T-helper 17 cell (primary cell): ENCODE data around the gene DNAJB5. TPM values are rescaled to one million over a fixed set of nuclear protein-coding genes. Genes with fewer than 3 reads are reported as not detected.

ENCODE experiments used
- ATAC-seq: fragments of 150-1000 bp; cut with Tn5 transposase; 2 replicates; pipeline ENCODE4 v1.10.0; 2021; ENCODE audit warnings: mild to moderate bottlenecking, moderate library complexity
- DNase-seq, 3 donors: peaks; one replicate each; pipeline versions ENCODE4 v3.0.0 to v3.0.0-alpha.2; 2020 to 2021
- H3K9me3 ChIP-seq: one replicate; pipeline ENCODE4 v1.7.0; 2013; ENCODE audit warnings: low read length, mild to moderate bottlenecking; ENCODE audit not compliant: control insufficient read depth, poor library complexity, severe bottlenecking
- H3K27ac Mint-ChIP-seq: one replicate; pipeline ENCODE4 v1.8.0; 2022; ENCODE audit warnings: mild to moderate bottlenecking, moderate library complexity, mixed read lengths
- H3K27me3 Mint-ChIP-seq: one replicate; pipeline ENCODE4 v1.8.0; 2022; ENCODE audit warnings: mixed read lengths
- H3K36me3 Mint-ChIP-seq: one replicate; pipeline ENCODE4 v1.8.0; 2022; ENCODE audit warnings: low read depth, mixed read lengths
- H3K4me1 Mint-ChIP-seq: one replicate; pipeline ENCODE4 v1.8.0; 2022; ENCODE audit warnings: mild to moderate bottlenecking, mixed read lengths
- H3K4me3 Mint-ChIP-seq: one replicate; pipeline ENCODE4 v1.8.0; 2022; ENCODE audit warnings: mild to moderate bottlenecking, moderate library complexity, mixed read lengths
- total RNA-seq, 4 donors: library from RNA in 2 of 4; stranded (reverse) in 2 of 4; gene quantifications; one replicate each; pipeline ENCODE4 v1.2.3 and lab custom pipeline; 2022 to 2026

Gene DNAJB5
- total RNA-seq, 2 donors from 2014 or later = 1.4 to 1.8 TPM

DNA sequence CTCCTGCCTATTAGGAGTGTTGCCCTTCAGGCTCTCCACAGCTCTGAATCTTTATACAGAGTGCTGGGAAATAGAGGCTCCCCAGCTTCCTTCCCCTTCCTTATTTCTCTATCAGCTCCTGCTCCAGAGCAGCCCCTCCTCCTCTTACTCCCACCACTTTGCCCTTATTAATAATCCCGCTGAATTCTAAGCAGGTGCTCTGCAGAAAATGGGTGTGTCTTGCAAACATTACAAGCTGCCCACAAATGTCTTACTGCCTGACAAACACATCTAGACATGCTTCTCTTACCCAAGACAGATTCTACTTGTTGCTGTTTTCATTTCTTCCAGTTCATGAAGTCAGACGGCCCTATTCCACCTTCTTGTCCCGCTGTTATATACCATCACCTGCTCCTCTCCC, 25.1 kb upstream of the DNAJB5 start:
- no peaks in the 10 kb centered on the region for H3K9me3 ChIP-seq
- H3K4me3 Mint-ChIP-seq = no peak overlapping the region
- no peak for DNase-seq
- peaks cover 8% of the 10 kb centered on the region for H3K4me1 Mint-ChIP-seq
- H3K27me3 Mint-ChIP-seq = peaks cover 88% of the 10 kb centered on the region
- no peak for ATAC-seq
- peaks cover 5% of the 10 kb centered on the region for H3K36me3 Mint-ChIP-seq
- no peak overlapping the region for H3K27ac Mint-ChIP-seq

GRCh38 chr9:34971146-34971811, 18.3 kb upstream of the DNAJB5 start:
- Mint-ChIP-seq H3K4me1 (peaks cover 2% of the 10 kb centered on the region), H3K36me3 (peaks cover 4% of the 10 kb centered on the region), H3K27me3 (peaks cover 48% of the 10 kb centered on the region), H3K27ac (no peak overlapping the region), H3K4me3 (no peak overlapping the region)
- ATAC-seq (no peak), DNase-seq (no peak)
- H3K9me3 ChIP-seq = no peaks in the 10 kb centered on the region

DNA sequence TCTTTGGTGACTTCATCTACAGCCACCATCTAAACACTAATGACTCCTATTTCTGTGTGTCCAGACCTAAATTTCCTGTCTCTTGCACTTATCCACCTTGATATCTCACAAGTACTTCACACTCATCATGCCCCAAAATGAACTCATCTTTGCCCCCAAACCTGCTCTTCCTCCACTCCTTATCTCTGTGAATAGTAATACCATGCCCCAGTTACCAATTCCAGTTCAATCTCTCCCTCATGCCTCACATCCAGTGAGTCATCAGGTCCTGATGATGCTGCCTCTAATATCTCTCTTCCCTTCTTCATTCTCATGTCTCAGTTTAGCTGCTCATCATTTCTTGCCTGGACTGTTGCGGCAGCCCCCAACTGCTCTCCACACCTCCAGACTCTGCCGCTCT, 14.9 kb upstream of the DNAJB5 start:
- Mint-ChIP-seq H3K4me3 (no peak overlapping the region), H3K36me3 (peaks cover 3% of the 10 kb centered on the region), H3K4me1 (peaks cover under 1% of the 10 kb centered on the region), H3K27ac (no peak overlapping the region), H3K27me3 (peaks cover 39% of the 10 kb centered on the region)
- no peak for ATAC-seq
- DNase-seq = no peak
- H3K9me3 ChIP-seq = no peaks in the 10 kb centered on the region

DNA sequence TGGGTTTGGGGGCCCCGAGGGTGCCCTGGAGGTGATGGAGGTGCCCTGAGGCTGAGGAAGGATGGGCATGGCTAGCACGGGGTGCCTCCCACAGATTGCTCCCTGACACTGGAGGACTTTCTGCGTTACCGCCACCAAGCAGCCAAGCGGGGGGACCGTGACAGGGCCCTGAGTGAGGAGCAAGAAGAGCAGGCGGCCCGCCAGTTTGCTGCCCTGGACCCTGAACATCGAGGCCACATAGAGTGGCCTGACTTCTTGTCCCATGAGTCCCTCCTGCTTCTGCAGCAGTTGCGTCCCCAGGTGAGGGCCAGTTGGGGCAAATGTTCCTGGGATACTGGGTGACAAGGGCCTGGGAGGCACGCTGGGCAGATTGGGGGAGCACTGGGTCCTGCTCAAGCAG, 13.1 kb upstream of the DNAJB5 start:
- DNase-seq (no peak), ATAC-seq (no peak)
- no peak overlapping the region for H3K27ac Mint-ChIP-seq
- no peak overlapping the region for H3K4me3 Mint-ChIP-seq
- peaks cover 2% of the 10 kb centered on the region for H3K36me3 Mint-ChIP-seq
- peaks cover 28% of the 10 kb centered on the region for H3K27me3 Mint-ChIP-seq
- H3K4me1 Mint-ChIP-seq = no peaks in the 10 kb centered on the region
- no peaks in the 10 kb centered on the region for H3K9me3 ChIP-seq

DNA sequence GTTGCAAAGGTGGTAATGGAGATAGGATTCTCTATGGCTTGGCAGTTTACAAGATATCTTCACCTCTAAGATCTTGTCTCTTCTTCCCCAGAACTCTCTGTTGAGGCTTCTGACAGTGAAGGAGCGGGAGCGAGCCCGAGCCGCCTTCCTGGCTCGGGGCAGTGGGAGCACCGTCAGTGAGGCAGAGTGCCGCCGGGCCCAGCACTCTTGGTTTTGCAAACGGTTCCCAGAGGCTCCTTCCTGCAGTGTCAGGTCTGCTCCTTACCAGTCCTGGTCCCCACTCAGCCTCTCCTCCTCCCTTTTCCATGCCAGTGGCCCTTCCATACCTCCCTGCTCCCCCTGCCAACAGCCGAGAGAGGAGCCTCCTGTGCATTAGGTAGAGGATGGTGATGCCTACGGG, 12.6 kb upstream of the DNAJB5 start:
- no peak overlapping the region for H3K27ac Mint-ChIP-seq
- peaks cover 26% of the 10 kb centered on the region for H3K27me3 Mint-ChIP-seq
- H3K4me3 Mint-ChIP-seq = no peak overlapping the region
- no peaks in the 10 kb centered on the region for H3K9me3 ChIP-seq
- no peak for ATAC-seq
- no peaks in the 10 kb centered on the region for H3K4me1 Mint-ChIP-seq
- H3K36me3 Mint-ChIP-seq = peaks cover 2% of the 10 kb centered on the region
- DNase-seq = no peak

DNA sequence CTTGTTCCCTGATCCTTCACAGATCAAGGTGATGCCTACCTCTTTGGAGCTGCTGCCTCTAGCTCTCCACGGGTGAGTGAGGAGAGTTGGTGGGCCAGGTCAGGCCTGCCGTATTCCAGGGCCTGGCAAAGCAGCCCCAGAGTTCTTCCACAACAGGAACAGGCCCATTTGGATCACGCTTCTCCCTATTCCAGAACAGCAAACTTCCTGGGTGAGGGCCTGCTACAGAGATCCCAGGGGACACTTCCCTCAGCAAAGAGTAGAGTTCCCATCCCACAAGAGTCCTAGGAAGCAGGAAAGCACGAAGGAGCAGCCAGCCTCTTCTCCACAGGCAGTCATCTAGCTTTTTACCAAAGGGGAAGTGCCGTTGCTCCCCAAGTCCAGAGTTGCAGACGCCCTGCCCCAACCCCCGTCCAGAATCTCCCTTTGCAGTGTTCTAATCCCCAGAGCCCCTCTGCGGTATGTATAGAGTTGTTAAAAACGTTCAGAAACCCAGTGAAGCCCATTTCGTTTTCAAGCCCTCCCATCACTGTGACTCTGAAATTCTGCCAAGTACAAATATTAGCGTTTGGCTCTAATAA, 9.3 kb upstream of the DNAJB5 start:
- Mint-ChIP-seq H3K36me3 (peaks cover 2% of the 10 kb centered on the region), H3K4me1 (peaks cover 23% of the 10 kb centered on the region), H3K27ac (no peak overlapping the region), H3K27me3 (peaks cover 19% of the 10 kb centered on the region), H3K4me3 (no peak overlapping the region)
- no peak for ATAC-seq
- DNase-seq = no peak
- no peaks in the 10 kb centered on the region for H3K9me3 ChIP-seq

- peak overlapping the region; percentile 37 for H3K4me3 Mint-ChIP-seq
- H3K27ac Mint-ChIP-seq = no peak overlapping the region
- H3K36me3 Mint-ChIP-seq = no peaks in the 10 kb centered on the region
- DNase-seq (no peak), ATAC-seq (no peak)
- no peaks in the 10 kb centered on the region for H3K9me3 ChIP-seq
- peaks cover 41% of the 10 kb centered on the region for H3K4me1 Mint-ChIP-seq
- H3K27me3 Mint-ChIP-seq = peaks cover 9% of the 10 kb centered on the region
Measured at GRCh38 chr9:34982361-34982760, 7.2 kb upstream of the DNAJB5 start.

DNA sequence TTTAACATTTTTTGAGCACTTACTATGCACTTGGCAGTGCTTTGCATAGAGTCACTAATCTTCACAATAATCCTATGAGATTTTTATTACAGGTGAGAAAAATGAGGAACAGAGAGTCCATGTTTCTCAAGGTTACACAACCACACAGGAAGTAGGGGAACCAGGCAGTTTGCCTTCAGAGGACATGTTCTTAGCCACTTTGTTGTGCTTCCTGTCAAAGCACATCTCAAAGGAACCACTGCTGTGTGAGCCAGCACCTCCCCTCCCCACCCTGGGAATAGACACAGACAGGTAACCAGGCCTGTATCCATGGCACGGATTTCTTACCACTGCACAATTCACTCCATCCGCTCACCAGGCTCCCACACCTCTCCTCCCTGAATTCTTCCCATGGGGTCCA, 6.3 kb upstream of the DNAJB5 start:
- DNase-seq (no peak), ATAC-seq (no peak)
- H3K9me3 ChIP-seq = no peaks in the 10 kb centered on the region
- Mint-ChIP-seq H3K4me1 (peaks cover 47% of the 10 kb centered on the region), H3K27ac (no peak overlapping the region), H3K36me3 (no peaks in the 10 kb centered on the region), H3K27me3 (peaks cover under 1% of the 10 kb centered on the region), H3K4me3 (no peak overlapping the region)

GRCh38 chr9:34984049-34984448, 5.5 kb upstream of the DNAJB5 start:
- Mint-ChIP-seq H3K4me1 (peaks cover 54% of the 10 kb centered on the region), H3K27ac (peak overlapping the region; percentile 90), H3K4me3 (peak overlapping the region; percentile 15), H3K36me3 (no peaks in the 10 kb centered on the region), H3K27me3 (no peaks in the 10 kb centered on the region)
- DNase-seq (no peak), ATAC-seq (no peak)
- H3K9me3 ChIP-seq = no peaks in the 10 kb centered on the region

DNA sequence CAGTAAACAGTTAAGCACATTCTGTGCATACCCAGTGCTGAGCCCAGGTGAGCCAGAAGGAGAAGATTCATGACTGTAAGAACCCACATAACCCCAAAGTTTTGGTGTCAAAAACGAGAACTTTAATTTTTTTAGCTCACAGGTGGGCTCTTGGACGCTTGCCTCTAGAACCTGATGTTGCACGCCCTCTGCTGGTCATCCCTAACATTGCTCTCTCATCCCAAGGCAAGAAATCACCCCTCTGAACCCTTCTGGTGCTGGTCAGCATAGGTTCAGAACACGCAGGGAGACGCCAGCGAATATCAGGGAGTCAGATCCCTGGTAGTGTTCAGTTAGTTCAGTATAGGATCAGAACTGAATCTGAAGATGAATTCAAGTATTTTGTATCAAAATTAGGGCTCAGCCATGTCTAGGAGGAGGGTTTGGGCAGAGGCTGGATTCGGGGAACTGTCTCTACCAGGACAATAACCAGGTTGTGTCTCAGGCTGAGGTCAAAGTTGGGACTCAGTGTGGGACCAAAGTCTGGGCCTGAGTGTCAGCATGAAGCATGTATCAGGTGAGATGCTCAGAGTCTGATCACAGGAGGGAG, 4.1 kb upstream of the DNAJB5 start:
- Mint-ChIP-seq H3K27ac (peak overlapping the region; percentile 90), H3K4me1 (peaks cover 59% of the 10 kb centered on the region), H3K27me3 (no peaks in the 10 kb centered on the region), H3K4me3 (no peak overlapping the region), H3K36me3 (peaks cover 2% of the 10 kb centered on the region)
- ATAC-seq (no peak), DNase-seq (peak; percentile 22 to 37 (median 37))
- no peaks in the 10 kb centered on the region for H3K9me3 ChIP-seq

DNA sequence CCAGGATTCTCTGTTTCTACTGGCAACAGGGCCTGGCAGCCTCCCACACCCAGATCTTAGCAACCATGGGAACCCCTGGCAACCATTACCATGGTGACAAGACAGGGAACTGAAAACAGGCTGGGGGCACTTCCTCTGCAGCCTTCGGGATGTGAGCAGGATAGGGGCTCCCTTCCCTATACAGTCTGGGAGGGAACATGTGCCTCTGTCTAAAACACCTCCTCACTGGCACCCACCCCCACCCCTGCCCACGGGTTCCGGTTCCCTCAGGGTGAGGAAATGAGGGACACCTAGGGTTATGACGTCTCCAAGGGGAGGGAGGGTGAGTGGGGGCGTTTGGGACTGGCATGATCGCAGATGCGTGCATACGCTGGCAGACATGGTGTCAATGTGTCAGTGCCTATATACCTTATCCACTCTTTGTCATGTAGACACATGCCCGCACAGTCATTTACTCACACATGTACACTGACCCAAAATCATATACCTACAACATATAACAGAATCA, 3.0 kb upstream of the DNAJB5 start:
- H3K27me3 Mint-ChIP-seq = no peaks in the 10 kb centered on the region
- ATAC-seq (peak; percentile 26), DNase-seq (peak; percentile 35 to 59 (median 48))
- peaks cover 66% of the 10 kb centered on the region for H3K4me1 Mint-ChIP-seq
- peak overlapping the region; percentile 77 for H3K4me3 Mint-ChIP-seq
- H3K36me3 Mint-ChIP-seq = peaks cover 4% of the 10 kb centered on the region
- no peaks in the 10 kb centered on the region for H3K9me3 ChIP-seq
- peak overlapping the region; percentile 90 for H3K27ac Mint-ChIP-seq

DNA sequence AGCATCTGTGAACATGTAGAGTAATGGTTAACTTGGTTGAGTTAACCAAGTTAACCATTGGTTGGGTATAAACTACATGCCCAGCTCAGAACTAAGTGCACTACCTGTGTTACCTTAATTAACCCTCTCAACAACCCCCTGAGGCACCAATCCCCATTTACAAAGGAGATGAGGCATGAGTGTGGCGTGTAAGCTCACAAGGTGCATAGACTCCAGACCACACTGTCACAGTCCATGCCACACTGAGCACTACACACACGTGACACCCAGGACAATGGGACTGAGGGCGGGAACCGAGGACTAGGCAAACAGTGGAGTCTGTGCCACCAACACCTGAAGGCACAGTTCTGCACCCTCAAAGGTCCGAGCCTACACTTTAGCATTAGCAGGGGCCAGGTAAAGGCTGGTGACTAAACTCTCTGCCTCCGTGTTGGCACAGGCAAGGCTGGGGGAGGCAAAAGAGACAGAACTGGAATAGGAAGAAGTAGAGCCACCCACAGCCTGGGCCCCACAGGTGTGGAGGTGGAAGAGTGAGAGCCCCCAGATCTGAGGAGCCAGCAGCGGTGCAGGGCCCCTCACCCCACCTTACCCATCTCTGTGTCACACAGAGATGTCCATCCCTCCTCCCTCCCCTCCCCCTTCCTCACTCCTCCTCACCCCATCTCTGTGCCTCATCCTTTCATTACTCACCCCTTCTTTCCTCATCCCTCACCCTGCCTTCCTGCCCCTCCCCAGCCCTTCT, 2.2 kb upstream of the DNAJB5 start:
- peaks cover 65% of the 10 kb centered on the region for H3K4me1 Mint-ChIP-seq
- no peaks in the 10 kb centered on the region for H3K27me3 Mint-ChIP-seq
- H3K27ac Mint-ChIP-seq = peak overlapping the region; percentile 90
- H3K9me3 ChIP-seq = no peaks in the 10 kb centered on the region
- ATAC-seq = no peak
- peak overlapping the region; percentile 77 for H3K4me3 Mint-ChIP-seq
- peaks cover 4% of the 10 kb centered on the region for H3K36me3 Mint-ChIP-seq
- no peak for DNase-seq
